NCI-H446 treated with DMSO at 0.1 percent for 48 hours (cell line): Measurements from ENCODE around the gene TMEM217.

Experiments
- DNase-seq: peaks from one replicate; lab custom pipeline; 2025; lab: John Stamatoyannopoulos, UW

TMEM217 gene

GRCh38 chr6:37280162-37280887, 22.4 kb upstream of the TMEM217 start:
- DNase-seq, result no peak

GRCh38 chr6:37279366-37280134, 21.6 kb upstream of the TMEM217 start:
- DNase-seq, result no peak

GRCh38 chr6:37277001-37277409, 19.1 kb upstream of the TMEM217 start:
- DNase-seq, result no peak

GRCh38 chr6:37275350-37275749, 17.4 kb upstream of the TMEM217 start:
- DNase-seq, result no peak

GRCh38 chr6:37273690-37274089, 15.7 kb upstream of the TMEM217 start:
- DNase-seq, result no peak

GRCh38 chr6:37272834-37273566, 15.1 kb upstream of the TMEM217 start:
- DNase-seq, result no peak

- DNase-seq, result no peak
Observed at GRCh38 chr6:37269105-37269504, 11.2 kb upstream of the TMEM217 start.

GRCh38 chr6:37265860-37266259, 7.9 kb upstream of the TMEM217 start:
- DNase-seq, result no peak

GRCh38 chr6:37265001-37265400, 7.1 kb upstream of the TMEM217 start:
- DNase-seq, result no peak

GRCh38 chr6:37262446-37263026, 4.6 kb upstream of the TMEM217 start:
- DNase-seq, result no peak

GRCh38 chr6:37261198-37261597, 3.3 kb upstream of the TMEM217 start:
- DNase-seq, result no peak

- DNase-seq, result no peak
Observed at GRCh38 chr6:37260444-37260843, 2.5 kb upstream of the TMEM217 start.

GRCh38 chr6:37260040-37260439, 2.1 kb upstream of the TMEM217 start:
- DNase-seq, result no peak

- no peak for DNase-seq
Observed at GRCh38 chr6:37259191-37259590, 1.2 kb upstream of the TMEM217 start.

- DNase-seq, result no peak
Observed at GRCh38 chr6:37258405-37259105, 611 bp upstream of the TMEM217 start.

GRCh38 chr6:37257320-37257633, 667 bp downstream of the TMEM217 start:
- DNase-seq, result no peak

- DNase-seq, result no peak
Observed at GRCh38 chr6:37256692-37257319, 1.1 kb downstream of the TMEM217 start.

GRCh38 chr6:37254881-37255280, 3.1 kb downstream of the TMEM217 start:
- DNase-seq, result no peak

- DNase-seq, result no peak
Observed at GRCh38 chr6:37253486-37254007, 4.4 kb downstream of the TMEM217 start.

- DNase-seq, result no peak
Observed at GRCh38 chr6:37251211-37251780, 6.6 kb downstream of the TMEM217 start.
